H1 (cell line): ENCODE data around the gene PPP1CA. TPM values are rescaled to one million over a fixed set of nuclear protein-coding genes. Genes with fewer than 3 reads are reported as not detected.

ENCODE experiments used
- CTCF ChIA-PET: fragments of 300-600 bp; sonication (Branson Sonifier 250); formaldehyde crosslinking; loops from one replicate; lab custom pipeline; 2021; ENCODE audit not compliant: partially characterized antibody; lab: Charles Lee
- POLR2A ChIA-PET: fragments of 300-600 bp; sonication (Branson Sonifier 250); formaldehyde crosslinking; loops from one replicate; lab custom pipeline; 2021; ENCODE audit warnings: inconsistent platforms; ENCODE audit not compliant: partially characterized antibody; lab: Charles Lee
- DNase-seq, 2 experiments: peaks; one replicate each; pipeline versions ENCODE4 v3.0.0 to v3.0.0-alpha.2; 2010 to 2022; ENCODE audit warnings: low spot score in 2 of 2, low read depth in 1 of 2, mixed read lengths in 1 of 2
- FAIRE-seq: peaks from 2 replicates; lab custom pipeline; 2011; peaks lifted over from hg19 to GRCh38; lab: Jason Lieb, UNC
- H2AFZ ChIP-seq: 2 replicates; pipeline ENCODE4 v1.8.1; 2012; ENCODE audit warnings: low read length, inconsistent platforms
- H2AK5ac ChIP-seq: 2 replicates; pipeline ENCODE4 v1.6.1; 2013; ENCODE audit warnings: low read depth, low read length
- H2BK120ac ChIP-seq: replicated peaks from 2 replicates; pipeline ENCODE3; 2013; ENCODE audit warnings: low read depth, low read length, inconsistent platforms
- H2BK12ac ChIP-seq: 2 replicates; pipeline ENCODE4 v1.6.1; 2013; ENCODE audit warnings: low read depth, low read length
- H2BK15ac ChIP-seq: 2 replicates; pipeline ENCODE4 v1.6.1; 2013; ENCODE audit warnings: low read length
- H2BK20ac ChIP-seq: 2 replicates; pipeline ENCODE4 v1.6.1; 2013; ENCODE audit warnings: low read length
- H2BK5ac ChIP-seq: 2 replicates; pipeline ENCODE4 v1.6.1; 2013; ENCODE audit warnings: low read depth, low read length
- H3K14ac ChIP-seq: 2 replicates; pipeline ENCODE4 v1.6.1; 2013; ENCODE audit warnings: inconsistent platforms; ENCODE audit not compliant: insufficient read length
- H3K18ac ChIP-seq: 2 replicates; pipeline ENCODE4 v1.6.1; 2013; ENCODE audit warnings: low read length; ENCODE audit errors: extremely low read depth
- H3K23ac ChIP-seq: 2 replicates; pipeline ENCODE4 v1.6.1; 2013; ENCODE audit warnings: inconsistent platforms; ENCODE audit not compliant: insufficient read length
- H3K23me2 ChIP-seq: 2 replicates; pipeline ENCODE4 v1.6.1; 2013; ENCODE audit warnings: low read depth, low read length
- H3K27ac ChIP-seq: 2 replicates; pipeline ENCODE4 v1.6.1; 2011; ENCODE audit warnings: low read depth, low read length, inconsistent platforms
- H3K27me3 ChIP-seq, 4 experiments: replicated peaks in 1 of 4; 1 replicate in 1 of 4; 2 replicates in 3 of 4; pipeline versions ENCODE4 v1.6.1 to v1.8.1; 2011 to 2013; ENCODE audit warnings: low read length in 3 of 4, mild to moderate bottlenecking in 3 of 4, inconsistent platforms in 2 of 4, mixed read lengths in 2 of 4, moderate library complexity in 1 of 4; ENCODE audit not compliant: control insufficient read depth in 3 of 4, insufficient read depth in 3 of 4; ENCODE audit errors: extremely low read depth in 1 of 4
- H3K36me3 ChIP-seq, 4 experiments: 2 replicates each; pipeline versions ENCODE4 v1.6.1 to v1.8.1; 2011 to 2013; ENCODE audit warnings: mild to moderate bottlenecking in 4 of 4, low read length in 3 of 4, moderate library complexity in 2 of 4, control low read depth in 1 of 4, inconsistent platforms in 1 of 4; ENCODE audit not compliant: insufficient read depth in 4 of 4, control insufficient read depth in 2 of 4
- H3K4ac ChIP-seq: replicated peaks from 2 replicates; pipeline ENCODE3; 2013; ENCODE audit warnings: low read length, low read depth, mixed read lengths, inconsistent platforms; ENCODE audit not compliant: insufficient read length
- H3K4me1 ChIP-seq, 4 experiments: replicated peaks in 1 of 4; 1 replicate in 1 of 4; 2 replicates in 3 of 4; pipeline versions ENCODE4 v1.6.1 to v1.8.1; 2011 to 2013; ENCODE audit warnings: low read length in 3 of 4, inconsistent platforms in 2 of 4, mixed read lengths in 1 of 4; ENCODE audit not compliant: insufficient read depth in 4 of 4, control insufficient read depth in 3 of 4
- H3K4me2 ChIP-seq, 2 experiments: 2 replicates each; pipeline versions ENCODE4 v1.6.1 to v1.8.1; 2011 to 2013; ENCODE audit warnings: low read depth in 2 of 2, low read length in 2 of 2, control low read depth in 1 of 2, inconsistent platforms in 1 of 2, mild to moderate bottlenecking in 1 of 2; ENCODE audit not compliant: insufficient read depth in 1 of 2
- H3K4me3 ChIP-seq, 4 experiments: fragments of 200-600, 300-600 bp in 1 of 4; sonication (generic), shearing (Covaris generic), sonication (Bioruptor Twin) in 1 of 4; 2 replicates each; pipeline versions ENCODE4 v1.5.1 to v1.8.1; 2011 to 2016; ENCODE audit warnings: low read length in 4 of 4, low read depth in 3 of 4, control low read depth in 2 of 4, inconsistent platforms in 2 of 4, mild to moderate bottlenecking in 2 of 4, mixed read lengths in 1 of 4, moderate library complexity in 1 of 4; ENCODE audit not compliant: insufficient read depth in 2 of 4; ENCODE audit errors: extremely low read depth in 1 of 4
- H3K56ac ChIP-seq: replicated peaks from 2 replicates; pipeline ENCODE3; 2013; ENCODE audit warnings: low read depth, mild to moderate bottlenecking, mixed read lengths, low read length, inconsistent platforms; ENCODE audit not compliant: insufficient read length
- H3K79me1 ChIP-seq: 2 replicates; pipeline ENCODE4 v1.6.1; 2013; ENCODE audit warnings: low read depth, low read length, control low read depth
- H3K79me2 ChIP-seq, 2 experiments: 2 replicates each; pipeline versions ENCODE4 v1.6.1 to v1.8.1; 2012 to 2013; ENCODE audit warnings: low read length in 2 of 2, mild to moderate bottlenecking in 2 of 2, inconsistent platforms in 1 of 2; ENCODE audit not compliant: insufficient read depth in 2 of 2, control insufficient read depth in 1 of 2
- H3K9ac ChIP-seq, 4 experiments: replicated peaks in 1 of 4; 1 replicate in 1 of 4; 2 replicates in 3 of 4; pipeline versions ENCODE4 v1.6.1 to v1.8.1; 2011 to 2013; ENCODE audit warnings: low read depth in 3 of 4, low read length in 3 of 4, control low read depth in 2 of 4, mild to moderate bottlenecking in 2 of 4, moderate library complexity in 2 of 4, inconsistent platforms in 1 of 4; ENCODE audit errors: extremely low read depth in 1 of 4
- H3K9me3 ChIP-seq, 2 experiments: 2 replicates each; pipeline versions ENCODE4 v1.6.1 to v1.8.1; 2012 to 2013; ENCODE audit warnings: mild to moderate bottlenecking in 2 of 2, moderate library complexity in 2 of 2, control low read depth in 1 of 2, inconsistent platforms in 1 of 2, low read depth in 1 of 2, low read length in 1 of 2, mixed read lengths in 1 of 2; ENCODE audit not compliant: insufficient read depth in 2 of 2
- H4K20me1 ChIP-seq, 2 experiments: replicated peaks in 1 of 2; 2 replicates each; pipeline versions ENCODE3 to v1.8.1; 2011 to 2013; ENCODE audit warnings: inconsistent platforms in 2 of 2, low read length in 2 of 2, mild to moderate bottlenecking in 1 of 2; ENCODE audit not compliant: insufficient read depth in 2 of 2, control insufficient read depth in 1 of 2
- H4K5ac ChIP-seq: 2 replicates; pipeline ENCODE4 v1.6.1; 2013; ENCODE audit warnings: low read length, low read depth, mixed read lengths, inconsistent platforms; ENCODE audit not compliant: insufficient read length
- H4K8ac ChIP-seq: 2 replicates; pipeline ENCODE4 v1.8.0; 2013; ENCODE audit warnings: mild to moderate bottlenecking, moderate library complexity, low read length, inconsistent platforms; ENCODE audit not compliant: insufficient read depth; ENCODE audit errors: extremely low read depth
- H4K91ac ChIP-seq: replicated peaks from 2 replicates; pipeline ENCODE3; 2013; ENCODE audit warnings: low read length, mixed read lengths, inconsistent platforms; ENCODE audit not compliant: insufficient read length
- BRCA1 ChIP-seq: IDR thresholded peaks from 2 replicates; pipeline ENCODE4 v1.6.1; 2012; ENCODE audit warnings: low read depth, low read length, improper control_type of control experiment
- CEBPB ChIP-seq: IDR thresholded peaks from 2 replicates; pipeline ENCODE4 v1.6.1; 2012; ENCODE audit warnings: low read depth, low read length
- EGR1 ChIP-seq: IDR thresholded peaks from 2 replicates; pipeline ENCODE4 v1.6.1; 2011; ENCODE audit warnings: low read depth, low read length, borderline replicate concordance
- EZH2 ChIP-seq: fragments of 200-600 bp; sonication (generic); IDR thresholded peaks from 2 replicates; pipeline ENCODE4 v1.7.1; 2012; ENCODE audit warnings: low read depth, mild to moderate bottlenecking, moderate library complexity, low read length, inconsistent platforms; ENCODE audit not compliant: severe bottlenecking
- KDM4A ChIP-seq: IDR thresholded peaks from one replicate; pipeline ENCODE4 v1.7.1; 2012; ENCODE audit warnings: low read depth, mild to moderate bottlenecking, moderate library complexity, low read length, inconsistent platforms; ENCODE audit not compliant: severe bottlenecking
- KDM5A ChIP-seq: fragments of 200-600 bp; IDR thresholded peaks from 2 replicates; pipeline ENCODE4 v1.7.1; 2012; ENCODE audit warnings: mild to moderate bottlenecking, low read length, inconsistent platforms, mixed read lengths
- RXRA ChIP-seq: IDR thresholded peaks from 2 replicates; pipeline ENCODE4 v1.6.1; 2011; ENCODE audit warnings: low read depth, mild to moderate bottlenecking, low read length, moderate library complexity; ENCODE audit not compliant: insufficient read depth
- TAF1 ChIP-seq: IDR thresholded peaks from 2 replicates; pipeline ENCODE4 v1.6.1; 2011; ENCODE audit warnings: mild to moderate bottlenecking, low read depth, low read length
- TAF7 ChIP-seq: optimal IDR thresholded peaks from 2 replicates; pipeline ENCODE3; 2011; ENCODE audit warnings: low read depth, mild to moderate bottlenecking, inconsistent platforms, low read length, moderate library complexity, borderline replicate concordance
- USF2 ChIP-seq: IDR thresholded peaks from 2 replicates; pipeline ENCODE4 v1.6.1; 2011; ENCODE audit warnings: low read length, improper control_type of control experiment
- WGBS, 2 experiments: shearing (Covaris generic) in 1 of 2; methylation state at CpG; one replicate each; pipeline versions ENCODE4 v1.1.6 to v1.1.7; 2013 to 2015; ENCODE audit warnings: low lambda C conversion rate in 2 of 2, mixed read lengths in 2 of 2, inconsistent platforms in 1 of 2, low coverage in 1 of 2, missing lambda C conversion rate in 1 of 2; ENCODE audit not compliant: insufficient replicate concordance in 2 of 2, insufficient coverage in 1 of 2, insufficient read length in 1 of 2; ENCODE audit errors: extremely low coverage in 1 of 2, missing lambda C conversion rate in 1 of 2; 5-methylcytosine and 5-hydroxymethylcytosine counted together
- polyA plus RNA-seq, 7 experiments: library from polyadenylated mRNA; depleted of rRNA in 3 of 7; stranded (reverse) in 5 of 7; unstranded in 2 of 7; fragments of >200 nt in 5 of 7; fragments of 200-250 nt in 2 of 7; gene quantifications; 1 replicate in 5 of 7; 2 replicates in 1 of 7; 4 replicates in 1 of 7; pipeline versions ENCODE4 v1.2.1 to v1.2.3, GENCODE V29; 2011 to 2013; ENCODE audit warnings: missing spikeins in 2 of 7, mixed read lengths in 2 of 7
- total RNA-seq: library from RNA; stranded (reverse); fragmentation: NEBNext Ultra II Directional; extraction: Animal tissue kit (Norgen Biotek cat#: 25700); gene quantifications from 2 replicates; pipeline ENCODE4 v1.2.1, GENCODE V29; 2021
- TF ChIP-seq, protein P1 (sequence below): IDR thresholded peaks from 2 replicates; pipeline ENCODE4 v1.6.1; 2011; ENCODE audit warnings: low read depth, mild to moderate bottlenecking, low read length; ENCODE audit not compliant: insufficient read depth

The PPP1CA gene
- total and polyA plus RNA-seq, 2 of the 8 experiments (the other 6 are each of a cell fraction or from before 2014, with no cell fraction given): 198 to 359 TPM

DNA sequence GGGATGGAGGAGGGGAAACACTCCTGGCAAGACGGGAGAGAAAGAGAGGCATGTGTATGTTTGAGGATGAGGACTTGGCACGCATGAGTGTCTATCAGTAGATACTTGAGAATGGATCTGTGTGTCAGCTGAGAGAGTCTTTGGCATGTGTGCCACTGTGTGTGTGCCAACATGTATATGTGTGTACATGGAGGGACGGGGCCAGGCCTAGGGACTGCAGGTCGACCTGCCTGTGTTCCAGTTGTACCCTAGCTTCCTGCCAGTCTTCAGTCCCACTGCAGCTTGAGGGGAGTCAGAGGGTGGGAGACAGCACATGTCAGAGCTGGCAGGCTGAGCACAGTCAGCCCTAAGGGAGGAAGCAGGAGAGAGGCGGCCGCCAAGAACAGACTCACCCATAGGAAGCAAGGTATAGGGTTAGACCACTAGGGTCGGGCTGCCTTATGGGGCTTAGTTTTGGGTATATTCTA lies 33.9 kb downstream of the PPP1CA start:
- Histone ChIP-seq H3K4me1 (peaks cover 0 to 26% (median 20%) of the 10 kb centered on the region in 4 experiments; a peak in 6 of 7 replicates), H3K14ac (no peak overlapping the region), H3K4ac (no peak overlapping the region), H2BK15ac (peak overlapping the region; percentile 53; the same call in 1 of the 2 replicates), H2BK5ac (no peak overlapping the region), H3K79me2 (no peaks in the 10 kb centered on the region), H4K91ac (no peak overlapping the region), H3K36me3 (no peaks in the 10 kb centered on the region), H3K4me2 (no peak overlapping the region), H3K4me3 (no peak overlapping the region), H3K27ac (no peak overlapping the region), H3K79me1 (no peaks in the 10 kb centered on the region), H2BK120ac (no peak overlapping the region), H4K5ac (no peak overlapping the region), H4K8ac (no peak overlapping the region), H3K27me3 (peaks cover 0 to 33% (median 26%) of the 10 kb centered on the region in 4 experiments; a peak in 6 of 7 replicates), H3K9ac (no peak overlapping the region), H3K18ac (no peak overlapping the region), H2AK5ac (0 out of 2 replicates have a peak overlapping the region, but pooled peaks have one; percentile 75), H2BK12ac (0 out of 2 replicates have a peak overlapping the region, but pooled peaks have one; percentile 2), H3K23me2 (peaks cover 7% of the 10 kb centered on the region; the same call in 1 of the 2 replicates), H2BK20ac (no peak overlapping the region), H3K9me3 (no peaks in the 10 kb centered on the region), H4K20me1 (peaks cover 0 to 3% of the 10 kb centered on the region in 2 experiments), H2AFZ (no peak overlapping the region), H3K56ac (no peak overlapping the region), H3K23ac (no peak overlapping the region)
- no peak for FAIRE-seq
- WGBS, 2 experiments: 84% methylated on average over 6 of the region's 7 CpGs; no CpG with 5 or more reads in 1 of the 2 experiments
- DNase-seq: no peak
- ChIA-PET CTCF (interaction anchor here (0.6 to 34.8 kb wide), 3 partner anchors 9 to 85 kb away, joined by 3 to 1305 read pairs (median 1305); partner anchors contain the start of genes CLCF1, POLD4 and RAD9A), POLR2A (interaction anchor here (2.3 to 4.1 kb wide), 2 partner anchors 9 to 14 kb away, joined by 8 to 16 read pairs; partner anchors contain the start of gene POLD4)
- TF ChIP-seq KDM4A (no peak), RXRA (no peak), KDM5A (no peak), EZH2 (no peak), CEBPB (no peak), EGR1 (no peak), TAF1 (no peak), USF2 (no peak), BRCA1 (no peak), TAF7 (no peak)
- TF ChIP-seq, protein P1, sequence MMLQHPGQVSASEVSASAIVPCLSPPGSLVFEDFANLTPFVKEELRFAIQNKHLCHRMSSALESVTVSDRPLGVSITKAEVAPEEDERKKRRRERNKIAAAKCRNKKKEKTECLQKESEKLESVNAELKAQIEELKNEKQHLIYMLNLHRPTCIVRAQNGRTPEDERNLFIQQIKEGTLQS: no peak
